Measurements from ENCODE around the gene AMH.

Gene AMH

DNA sequence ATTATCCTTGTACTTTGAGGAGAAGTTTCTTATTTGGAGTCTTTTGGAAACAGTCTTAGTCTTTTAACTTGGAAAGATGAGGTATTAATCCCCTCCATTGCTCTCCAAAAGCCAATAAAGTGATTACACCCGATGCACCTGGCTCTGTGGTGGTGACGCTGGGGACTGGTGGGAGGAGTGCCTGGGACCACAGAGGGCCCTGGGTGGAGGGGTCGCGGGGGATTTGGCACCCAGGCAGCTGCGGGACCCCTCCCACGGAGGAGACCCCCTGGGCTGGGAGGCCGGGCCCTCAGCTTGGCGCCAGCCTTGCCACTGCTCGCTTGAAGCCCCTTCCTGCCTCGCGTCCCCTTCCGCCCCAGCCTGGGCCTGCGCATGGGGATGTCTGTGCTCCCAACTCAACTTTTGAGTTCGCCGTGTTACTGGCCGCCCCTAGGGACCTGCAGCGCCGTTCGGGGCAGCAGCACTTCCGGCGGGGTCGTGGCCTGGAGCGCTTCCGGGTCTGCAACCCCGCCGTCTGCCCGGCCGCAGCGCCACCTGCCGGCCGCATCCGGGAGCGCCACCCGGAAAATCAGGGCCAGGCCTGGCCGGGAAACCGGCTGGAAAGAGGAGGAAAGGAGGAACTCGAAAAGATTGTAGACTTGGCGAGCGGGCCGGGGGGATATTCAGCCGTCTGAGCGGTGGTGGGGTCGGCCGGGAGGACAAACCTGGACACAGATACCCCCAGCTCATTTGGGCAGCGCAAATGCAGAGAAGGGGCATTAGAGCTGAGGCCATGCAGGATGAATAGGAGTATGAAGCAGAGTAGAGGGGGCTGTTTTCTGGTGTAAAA, 24.4 kb downstream of the AMH start:
- peak overlapping the region; percentile 71 for H3K27ac ChIP-seq (replicated peaks; ENCODE audit: low read length)
- no peak overlapping the region for H3K14ac ChIP-seq (ENCODE audit: low read length)
- no peak overlapping the region for H2AFZ ChIP-seq (ENCODE audit: low read length)
- H3K27me3 ChIP-seq (ENCODE audit: control insufficient read depth in 3 of 3, insufficient read depth in 3 of 3, low read depth in 1 of 3, low read length in 3 of 3): no peaks in the 10 kb centered on the region
- WGBS, 2 donors (ENCODE audit: extremely low coverage in 2 of 2, insufficient read length in 2 of 2, insufficient replicate concordance in 1 of 2): no CpG with 5 or more reads among the region's 45 CpGs
- no peak overlapping the region for H4K8ac ChIP-seq (ENCODE audit: low read depth, low read length)
- peak overlapping the region; percentile 80 for H3K23ac ChIP-seq (ENCODE audit: low read depth, low read length, poor library complexity)
- no peak overlapping the region for H2BK15ac ChIP-seq (ENCODE audit: low read length)
- H3K4me1 ChIP-seq (ENCODE audit: control insufficient read depth in 2 of 2, insufficient read depth in 1 of 2, low read depth in 1 of 2, low read length in 2 of 2): peaks cover 12 to 24% of the 10 kb centered on the region in 2 donors
- no peak overlapping the region for H2AK5ac ChIP-seq (ENCODE audit: low read depth, low read length)
- H4K91ac ChIP-seq (ENCODE audit: low read depth, low read length, poor library complexity): peak overlapping the region; percentile 87
- H3K18ac ChIP-seq (ENCODE audit: low read length): peak overlapping the region; percentile 83
- peak overlapping the region; percentile 45 for H3K4me2 ChIP-seq (ENCODE audit: insufficient read depth, low read length, poor library complexity, severe bottlenecking)
- no peak overlapping the region for H2BK120ac ChIP-seq (ENCODE audit: low read depth, low read length)
- H3K4ac ChIP-seq (ENCODE audit: low read length): no peak overlapping the region
- H3K79me1 ChIP-seq (ENCODE audit: low read depth, low read length): peaks cover 24% of the 10 kb centered on the region
- H3K9me3 ChIP-seq (replicated peaks in 1 of 2; ENCODE audit: control insufficient read depth in 2 of 2, insufficient read depth in 1 of 2, low read depth in 1 of 2, low read length in 2 of 2): no peaks in the 10 kb centered on the region
- peak; percentile 80 for DNase-seq (ENCODE audit: low spot score)
- peak overlapping the region; percentile 39 for H2BK5ac ChIP-seq (ENCODE audit: low read length)
- H2BK12ac ChIP-seq (ENCODE audit: low read length): no peak overlapping the region
- H3K9ac ChIP-seq (ENCODE audit: low read depth, low read length, poor library complexity): peak overlapping the region; percentile 44
- H3K36me3 ChIP-seq (replicated peaks in 1 of 2; ENCODE audit: control insufficient read depth in 2 of 2, insufficient read depth in 2 of 2, low read length in 2 of 2): peaks cover 20 to 28% of the 10 kb centered on the region in 2 donors
- peak overlapping the region; percentile 11 to 65 for H3K4me3 ChIP-seq (ENCODE audit: low read length in 2 of 2)

DNA sequence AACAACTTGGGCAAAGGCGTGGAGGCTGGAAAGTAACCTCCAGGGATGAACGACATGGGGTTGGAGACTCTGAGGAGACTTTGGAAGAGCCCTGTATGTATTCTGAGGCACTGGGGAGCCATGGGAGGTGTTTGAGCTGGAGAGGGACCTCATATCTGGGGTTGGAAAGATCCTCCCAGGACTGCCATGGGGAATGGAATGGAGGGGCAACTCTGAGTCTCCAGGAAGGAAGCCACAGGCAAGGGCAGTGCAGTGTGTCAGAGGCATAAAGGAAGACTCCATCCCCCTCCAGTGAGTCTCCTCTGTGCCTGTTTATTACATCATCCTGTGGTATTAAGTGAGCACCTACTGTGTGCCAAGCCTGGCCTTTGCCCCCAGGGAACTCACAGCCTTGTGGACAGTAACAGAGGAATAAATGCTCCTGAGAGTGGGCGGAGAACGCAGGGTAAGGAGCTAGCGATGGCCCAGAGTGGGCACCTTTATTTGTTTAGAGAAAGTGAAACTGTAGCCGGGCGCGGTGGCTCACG, 25.1 kb downstream of the AMH start:
- Histone ChIP-seq H3K4me3 (ENCODE audit: low read length in 2 of 2) (peak overlapping the region in 1 of 2 donors; percentile 26), H3K36me3 (replicated peaks in 1 of 2; ENCODE audit: control insufficient read depth in 2 of 2, insufficient read depth in 2 of 2, low read length in 2 of 2) (peaks cover 20 to 28% of the 10 kb centered on the region in 2 donors), H3K4me1 (ENCODE audit: control insufficient read depth in 2 of 2, insufficient read depth in 1 of 2, low read depth in 1 of 2, low read length in 2 of 2) (peaks cover 12 to 24% of the 10 kb centered on the region in 2 donors), H3K27ac (replicated peaks; ENCODE audit: low read length) (no peak overlapping the region), H3K9me3 (replicated peaks in 1 of 2; ENCODE audit: control insufficient read depth in 2 of 2, insufficient read depth in 1 of 2, low read depth in 1 of 2, low read length in 2 of 2) (no peaks in the 10 kb centered on the region), H3K4ac (ENCODE audit: low read length) (no peak overlapping the region), H2AFZ (ENCODE audit: low read length) (no peak overlapping the region), H4K91ac (ENCODE audit: low read depth, low read length, poor library complexity) (peak overlapping the region; percentile 87), H2BK5ac (ENCODE audit: low read length) (no peak overlapping the region), H3K9ac (ENCODE audit: low read depth, low read length, poor library complexity) (no peak overlapping the region), H2AK5ac (ENCODE audit: low read depth, low read length) (no peak overlapping the region), H2BK12ac (ENCODE audit: low read length) (no peak overlapping the region), H4K8ac (ENCODE audit: low read depth, low read length) (no peak overlapping the region), H3K79me1 (ENCODE audit: low read depth, low read length) (peaks cover 24% of the 10 kb centered on the region), H3K23ac (ENCODE audit: low read depth, low read length, poor library complexity) (no peak overlapping the region), H2BK15ac (ENCODE audit: low read length) (no peak overlapping the region), H2BK120ac (ENCODE audit: low read depth, low read length) (no peak overlapping the region), H3K27me3 (ENCODE audit: control insufficient read depth in 3 of 3, insufficient read depth in 3 of 3, low read depth in 1 of 3, low read length in 3 of 3) (no peaks in the 10 kb centered on the region), H3K4me2 (ENCODE audit: insufficient read depth, low read length, poor library complexity, severe bottlenecking) (no peak overlapping the region), H3K14ac (ENCODE audit: low read length) (no peak overlapping the region), H3K18ac (ENCODE audit: low read length) (no peak overlapping the region)
- DNase-seq (ENCODE audit: low spot score): no peak
- no CpG with 5 or more reads among the region's 9 CpGs for WGBS, 2 donors (ENCODE audit: extremely low coverage in 2 of 2, insufficient read length in 2 of 2, insufficient replicate concordance in 1 of 2)

DNA sequence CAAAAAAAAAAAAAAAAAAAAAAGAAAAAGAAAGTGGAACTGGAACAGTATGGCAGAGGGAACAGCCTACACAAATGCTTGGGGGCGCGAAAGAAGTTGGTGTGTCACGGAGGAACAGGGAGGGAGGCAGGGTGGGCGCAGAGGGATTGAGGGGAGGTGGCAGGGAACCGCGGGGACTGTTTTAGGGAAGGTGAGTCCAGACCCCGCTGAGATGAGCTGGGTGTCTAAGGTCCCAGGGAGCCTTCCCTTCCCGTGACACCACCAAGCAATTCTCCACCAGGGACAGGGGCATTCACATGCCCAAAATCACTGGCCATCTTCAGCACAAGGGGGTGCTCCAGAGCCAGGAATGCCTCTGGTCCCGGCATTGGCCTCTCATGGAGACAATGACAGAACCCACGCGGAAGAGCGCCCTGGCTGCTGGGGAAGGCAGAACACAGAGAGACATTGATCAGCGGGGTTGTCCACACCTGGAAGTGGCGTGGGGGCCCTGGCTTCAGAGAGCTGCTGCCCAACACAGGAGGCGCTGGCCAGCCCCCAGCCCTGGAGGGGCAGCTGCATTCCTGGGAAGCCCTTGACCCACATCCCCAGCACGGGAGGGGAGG, 25.9 kb downstream of the AMH start:
- peak overlapping the region; percentile 60 for H3K9ac ChIP-seq (ENCODE audit: low read depth, low read length, poor library complexity)
- no peaks in the 10 kb centered on the region for H3K27me3 ChIP-seq (ENCODE audit: control insufficient read depth in 3 of 3, insufficient read depth in 3 of 3, low read depth in 1 of 3, low read length in 3 of 3)
- H2BK5ac ChIP-seq (ENCODE audit: low read length): peak overlapping the region; percentile 93
- H2AFZ ChIP-seq (ENCODE audit: low read length): peak overlapping the region; percentile 23
- no peak overlapping the region for H3K18ac ChIP-seq (ENCODE audit: low read length)
- no peaks in the 10 kb centered on the region for H3K9me3 ChIP-seq (replicated peaks in 1 of 2; ENCODE audit: control insufficient read depth in 2 of 2, insufficient read depth in 1 of 2, low read depth in 1 of 2, low read length in 2 of 2)
- no peak for DNase-seq (ENCODE audit: low spot score)
- WGBS, 2 donors (ENCODE audit: extremely low coverage in 2 of 2, insufficient read length in 2 of 2, insufficient replicate concordance in 1 of 2): no CpG with 5 or more reads among the region's 16 CpGs
- H3K4me3 ChIP-seq (ENCODE audit: low read length in 2 of 2): no peak overlapping the region
- H3K23ac ChIP-seq (ENCODE audit: low read depth, low read length, poor library complexity): peak overlapping the region; percentile 14
- H3K14ac ChIP-seq (ENCODE audit: low read length): no peak overlapping the region
- no peak overlapping the region for H2AK5ac ChIP-seq (ENCODE audit: low read depth, low read length)
- H2BK15ac ChIP-seq (ENCODE audit: low read length): no peak overlapping the region
- H4K8ac ChIP-seq (ENCODE audit: low read depth, low read length): no peak overlapping the region
- peaks cover 20 to 28% of the 10 kb centered on the region in 2 donors for H3K36me3 ChIP-seq (replicated peaks in 1 of 2; ENCODE audit: control insufficient read depth in 2 of 2, insufficient read depth in 2 of 2, low read length in 2 of 2)
- no peak overlapping the region for H3K4me2 ChIP-seq (ENCODE audit: insufficient read depth, low read length, poor library complexity, severe bottlenecking)
- H4K91ac ChIP-seq (ENCODE audit: low read depth, low read length, poor library complexity): no peak overlapping the region
- H3K4ac ChIP-seq (ENCODE audit: low read length): no peak overlapping the region
- no peak overlapping the region for H2BK12ac ChIP-seq (ENCODE audit: low read length)
- no peak overlapping the region for H3K27ac ChIP-seq (replicated peaks; ENCODE audit: low read length)
- no peak overlapping the region for H2BK120ac ChIP-seq (ENCODE audit: low read depth, low read length)
- peaks cover 12 to 21% of the 10 kb centered on the region in 2 donors for H3K4me1 ChIP-seq (ENCODE audit: control insufficient read depth in 2 of 2, insufficient read depth in 1 of 2, low read depth in 1 of 2, low read length in 2 of 2)
- H3K79me1 ChIP-seq (ENCODE audit: low read depth, low read length): peaks cover 22% of the 10 kb centered on the region
